HG03565 (cell line): ENCODE results near the gene DLX5.
"Not testable (repeated sequence)": the region's sequence is repeated elsewhere in the genome, so short reads cannot be mapped to it uniquely, and the experiment has no call there.

Source experiments
- ATAC-seq: cut with Tn5 transposase; IDR thresholded peaks from one replicate; pipeline ENCODE4 v1.9.1; 2021; ENCODE audit warnings: mild to moderate bottlenecking, moderate library complexity; ENCODE audit not compliant: unreplicated experiment

The DLX5 gene

GRCh38 chr7:97024209-97025129 is at the start of gene DLX5:
Gene DLX5 (minus strand): TSS chr7:97024831. CDS start chr7:97024623, 208 bp downstream.
- ATAC-seq = no peak

- ATAC-seq = not testable (repeated sequence)
Observed at GRCh38 chr7:97072025-97072424, 47.4 kb upstream of the DLX5 start.

- ATAC-seq = peak; percentile 78
Observed at GRCh38 chr7:97064972-97065587, 40.4 kb upstream of the DLX5 start.

- no peak for ATAC-seq
Observed at GRCh38 chr7:97064020-97064419, 39.4 kb upstream of the DLX5 start.

- no peak for ATAC-seq
Observed at GRCh38 chr7:97043281-97043680, 18.6 kb upstream of the DLX5 start.

- no peak for ATAC-seq
Observed at GRCh38 chr7:97039374-97040065, 14.9 kb upstream of the DLX5 start.

- not testable (repeated sequence) for ATAC-seq
Observed at GRCh38 chr7:97034213-97034852, 9.7 kb upstream of the DLX5 start.

- ATAC-seq = peak; percentile 93
Observed at GRCh38 chr7:97027427-97028234, 3.0 kb upstream of the DLX5 start.

- ATAC-seq = peak; percentile 11
Observed at GRCh38 chr7:97026715-97027426, 2.2 kb upstream of the DLX5 start.

- no peak for ATAC-seq
Observed at GRCh38 chr7:97025983-97026714, 1.5 kb upstream of the DLX5 start.

- no peak for ATAC-seq
Observed at GRCh38 chr7:97025130-97025499, 484 bp upstream of the DLX5 start.

GRCh38 chr7:97022491-97023306 is 1.9 kb downstream of the DLX5 start:
- no peak for ATAC-seq

GRCh38 chr7:97021747-97022490 is 2.7 kb downstream of the DLX5 start:
- no peak for ATAC-seq

- no peak for ATAC-seq
Observed at GRCh38 chr7:97020996-97021746, 3.5 kb downstream of the DLX5 start.

- no peak for ATAC-seq
Observed at GRCh38 chr7:97020601-97020995, 4.0 kb downstream of the DLX5 start.

GRCh38 chr7:97019710-97020225 is 4.9 kb downstream of the DLX5 start:
- ATAC-seq = no peak
